SK-N-SH treated with all-trans-retinoic acid at 6 μM for 48 hours (cell line): Measurements from ENCODE around the gene TTYH2.

Source experiments
- POU6F1 ChIP-seq: fragments of 250-450 bp; sonication (Bioruptor Pico); IDR thresholded peaks from 2 replicates; pipeline ENCODE4 v1.8.0; 2021; ENCODE audit warnings: low read depth, mild to moderate bottlenecking, moderate library complexity, borderline replicate concordance
- ZFP3 ChIP-seq: fragments of 250-450 bp; sonication (Bioruptor Pico); IDR thresholded peaks from 2 replicates; pipeline ENCODE4 v1.5.0; 2020; ENCODE audit warnings: mild to moderate bottlenecking, moderate library complexity

DNA sequence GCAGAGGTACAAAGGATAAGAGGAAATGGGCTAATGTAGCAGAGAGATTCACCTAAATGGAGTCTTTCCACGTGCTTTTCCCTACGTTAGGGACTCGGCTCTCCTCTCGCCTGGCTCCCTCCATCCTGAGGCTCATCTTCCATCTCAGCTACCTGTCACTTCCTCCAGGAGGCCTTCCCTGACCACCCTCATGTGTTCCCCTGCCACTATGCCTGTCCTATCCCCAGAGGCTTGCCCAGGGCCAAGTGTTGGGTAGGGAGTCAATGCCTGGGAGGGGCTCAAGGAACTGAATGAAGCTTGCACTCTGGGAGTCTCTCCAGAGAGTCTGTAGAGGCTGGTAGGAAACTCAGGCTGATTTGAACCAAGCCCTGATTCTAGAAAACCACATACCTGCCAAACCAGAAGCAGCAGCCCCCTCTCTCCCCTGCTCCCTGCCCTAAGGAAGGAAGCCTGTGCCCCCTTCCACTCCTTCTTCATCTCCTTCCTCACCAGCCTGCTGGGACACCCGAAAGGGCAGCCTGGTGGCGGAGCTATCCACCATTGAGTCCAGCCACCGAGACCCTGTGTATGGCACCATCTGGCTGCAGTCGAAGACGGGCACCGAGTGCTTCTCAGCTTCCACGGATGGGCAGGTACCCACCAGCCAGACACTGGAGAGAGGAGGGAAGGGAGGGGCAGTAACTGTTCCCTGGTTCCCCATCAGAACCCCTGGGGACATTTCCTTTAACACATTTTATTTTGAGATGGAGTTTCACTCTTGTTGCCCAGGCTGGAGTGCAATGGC lies 86.0 kb downstream of the TTYH2 start:
- TF ChIP-seq POU6F1 (no peak), ZFP3 (no peak)
